H9 (cell line): Measurements from ENCODE around the gene VAV2. TPM values are rescaled to one million over a fixed set of nuclear protein-coding genes. Genes with fewer than 3 reads are reported as not detected.

ENCODE experiments used
- DNase-seq: peaks from one replicate; pipeline ENCODE4 v3.0.0-alpha.2; 2017
- H2AFZ ChIP-seq: one replicate; pipeline ENCODE4 v1.6.1; 2013; ENCODE audit warnings: mild to moderate bottlenecking, low read length, control low read depth, moderate library complexity
- H2AK5ac ChIP-seq: 2 replicates; pipeline ENCODE4 v1.6.1; 2013; ENCODE audit warnings: low read length, control low read depth, mixed read lengths; ENCODE audit not compliant: insufficient read length
- H2BK120ac ChIP-seq: one replicate; pipeline ENCODE4 v1.6.1; 2013; ENCODE audit warnings: low read depth, mild to moderate bottlenecking, low read length, control low read depth, inconsistent platforms; ENCODE audit not compliant: poor library complexity, severe bottlenecking
- H2BK12ac ChIP-seq: 2 replicates; pipeline ENCODE4 v1.6.1; 2013; ENCODE audit warnings: low read length, control low read depth, mixed read lengths, low read depth; ENCODE audit not compliant: insufficient read length
- H2BK15ac ChIP-seq: 2 replicates; pipeline ENCODE4 v1.6.1; 2013; ENCODE audit warnings: low read depth, low read length, control low read depth
- H2BK20ac ChIP-seq: one replicate; pipeline ENCODE4 v1.6.1; 2013; ENCODE audit warnings: low read depth, mild to moderate bottlenecking, low read length, control low read depth, inconsistent platforms; ENCODE audit not compliant: poor library complexity, severe bottlenecking
- H2BK5ac ChIP-seq: 2 replicates; pipeline ENCODE4 v1.6.1; 2013; ENCODE audit warnings: low read length, control low read depth, mixed read lengths; ENCODE audit not compliant: insufficient read length
- H3K14ac ChIP-seq: 2 replicates; pipeline ENCODE4 v1.6.1; 2013; ENCODE audit warnings: low read length, control low read depth; ENCODE audit not compliant: insufficient read depth
- H3K18ac ChIP-seq: 2 replicates; pipeline ENCODE4 v1.6.1; 2013; ENCODE audit warnings: low read depth, mild to moderate bottlenecking, mixed read lengths, low read length, control low read depth; ENCODE audit not compliant: insufficient read length
- H3K23ac ChIP-seq: 2 replicates; pipeline ENCODE4 v1.6.1; 2013; ENCODE audit warnings: low read length, control low read depth, mixed read lengths, low read depth; ENCODE audit not compliant: insufficient read length
- H3K23me2 ChIP-seq: 2 replicates; pipeline ENCODE4 v1.6.1; 2013; ENCODE audit warnings: low read depth, mild to moderate bottlenecking, mixed read lengths, low read length, control low read depth; ENCODE audit not compliant: insufficient read length, poor library complexity, severe bottlenecking
- H3K27ac ChIP-seq: 2 replicates; pipeline ENCODE4 v1.5.1; 2013; ENCODE audit warnings: low read length, control low read depth, mixed read lengths, low read depth; ENCODE audit not compliant: insufficient read length
- H3K27me3 ChIP-seq: 2 replicates; pipeline ENCODE4 v1.6.1; 2013; ENCODE audit warnings: low read length, control low read depth, inconsistent platforms; ENCODE audit not compliant: insufficient read depth
- H3K4ac ChIP-seq: 2 replicates; pipeline ENCODE4 v1.6.1; 2013; ENCODE audit warnings: low read depth, mild to moderate bottlenecking, control low read depth, inconsistent platforms, low read length, moderate library complexity
- H3K4me1 ChIP-seq: 2 replicates; pipeline ENCODE4 v1.6.1; 2013; ENCODE audit warnings: low read length, control low read depth, inconsistent platforms; ENCODE audit not compliant: insufficient read depth
- H3K4me2 ChIP-seq: 2 replicates; pipeline ENCODE4 v1.6.1; 2013; ENCODE audit warnings: low read length, control low read depth, mixed read lengths; ENCODE audit not compliant: insufficient read length, insufficient read depth
- H3K56ac ChIP-seq: 2 replicates; pipeline ENCODE4 v1.6.1; 2013; ENCODE audit warnings: low read depth, mild to moderate bottlenecking, mixed read lengths, low read length, control low read depth; ENCODE audit not compliant: insufficient read length
- H3K79me1 ChIP-seq: 2 replicates; pipeline ENCODE4 v1.6.1; 2013; ENCODE audit warnings: low read depth, mild to moderate bottlenecking, moderate library complexity, low read length, control low read depth, inconsistent platforms; ENCODE audit not compliant: insufficient read depth, poor library complexity, severe bottlenecking
- H3K79me2 ChIP-seq: 2 replicates; pipeline ENCODE4 v1.6.1; 2013; ENCODE audit warnings: low read length, control low read depth, inconsistent platforms; ENCODE audit not compliant: insufficient read depth
- H3K9ac ChIP-seq: 2 replicates; pipeline ENCODE4 v1.6.1; 2013; ENCODE audit warnings: low read length, control low read depth, mixed read lengths; ENCODE audit not compliant: insufficient read length; ENCODE audit errors: extremely low read depth
- H3K9me3 ChIP-seq: one replicate; pipeline ENCODE4 v1.6.1; 2013; ENCODE audit warnings: low read depth, low read length, inconsistent platforms; ENCODE audit not compliant: control insufficient read depth
- H3T11ph ChIP-seq: one replicate; pipeline ENCODE4 v1.6.1; 2013; ENCODE audit warnings: mild to moderate bottlenecking, low read length, control low read depth, inconsistent platforms
- H4K20me1 ChIP-seq: one replicate; pipeline ENCODE4 v1.6.1; 2013; ENCODE audit not compliant: control insufficient read depth, insufficient read length, insufficient read depth
- H4K5ac ChIP-seq: 2 replicates; pipeline ENCODE4 v1.6.1; 2013; ENCODE audit warnings: low read depth, mild to moderate bottlenecking, mixed read lengths, low read length, control low read depth; ENCODE audit not compliant: insufficient read length
- H4K8ac ChIP-seq: replicated peaks from 2 replicates; pipeline ENCODE4 v1.6.1; 2013; ENCODE audit warnings: low read length, control low read depth, mixed read lengths, low read depth; ENCODE audit not compliant: insufficient read length
- H4K91ac ChIP-seq: 2 replicates; pipeline ENCODE4 v1.6.1; 2013; ENCODE audit warnings: low read depth, mild to moderate bottlenecking, moderate library complexity, mixed read lengths, low read length, control low read depth; ENCODE audit not compliant: insufficient read length
- H3K27ac Mint-ChIP-seq, 3 experiments: 2 replicates in 2 of 3; 3 replicates in 1 of 3; pipeline ENCODE4 v1.8.0; 2020 to 2021; ENCODE audit warnings: mixed read lengths in 3 of 3, mild to moderate bottlenecking in 1 of 3, moderate library complexity in 1 of 3
- H3K27me3 Mint-ChIP-seq: 2 replicates; pipeline ENCODE4 v1.8.0; 2021; ENCODE audit warnings: low read depth, mild to moderate bottlenecking, moderate library complexity, mixed read lengths
- H3K36me3 Mint-ChIP-seq, 3 experiments: 2 replicates in 2 of 3; 3 replicates in 1 of 3; pipeline ENCODE4 v1.8.0; 2020 to 2021; ENCODE audit warnings: low read depth in 3 of 3, mixed read lengths in 3 of 3; ENCODE audit not compliant: insufficient read depth in 1 of 3
- H3K4me1 Mint-ChIP-seq, 2 experiments: 2 replicates each; pipeline ENCODE4 v1.8.0; 2020; ENCODE audit warnings: mixed read lengths in 2 of 2
- H3K4me3 Mint-ChIP-seq, 2 experiments: 2 replicates in 1 of 2; 3 replicates in 1 of 2; pipeline ENCODE4 v1.8.0; 2020 to 2021; ENCODE audit warnings: mild to moderate bottlenecking in 2 of 2, mixed read lengths in 2 of 2, moderate library complexity in 1 of 2
- H3K9me3 Mint-ChIP-seq, 2 experiments: 2 replicates in 1 of 2; 3 replicates in 1 of 2; pipeline ENCODE4 v1.8.0; 2020; ENCODE audit warnings: mild to moderate bottlenecking in 2 of 2, mixed read lengths in 2 of 2, moderate library complexity in 1 of 2
- CTCF ChIP-seq: fragments of 200-600 bp; sonication (generic); conservative IDR thresholded peaks from 3 replicates; pipeline ENCODE4 v1.8.0; 2021; ENCODE audit warnings: antibody characterized with exemption, mild to moderate bottlenecking
- WGBS: extraction: QIAGEN DNeasy Blood & Tissue Kit; methylation state at CpG from one replicate; pipeline ENCODE4 v1.1.7; 2013; ENCODE audit warnings: missing lambda C conversion rate, low lambda C conversion rate, mixed read lengths; ENCODE audit not compliant: insufficient read length; ENCODE audit errors: extremely low coverage; 5-methylcytosine and 5-hydroxymethylcytosine counted together
- total RNA-seq: library from RNA; stranded (reverse); gene quantifications from 2 replicates; pipeline ENCODE4 v1.2.1, GENCODE V29; 2021

VAV2 gene
- total RNA-seq, 1 experiment from 2014 or later = 58.7 TPM

- Histone ChIP-seq H2BK5ac (no peak overlapping the region), H3K23me2 (no peaks in the 10 kb centered on the region), H3K4me1 (no peaks in the 10 kb centered on the region; the same call in 1 of the 2 replicates), H3T11ph (no peak overlapping the region), H2BK12ac (no peak overlapping the region), H3K27ac (no peak overlapping the region), H2BK20ac (no peak overlapping the region), H3K14ac (peak overlapping the region; percentile 16; the same call in 1 of the 2 replicates), H3K56ac (no peak overlapping the region), H4K20me1 (no peaks in the 10 kb centered on the region), H4K5ac (no peak overlapping the region), H2BK120ac (no peak overlapping the region), H3K79me2 (0 out of 2 replicates have a peak, but pooled peaks cover 2% of the 10 kb centered on the region), H4K91ac (no peak overlapping the region), H3K4ac (no peak overlapping the region), H3K4me2 (no peak overlapping the region), H2AFZ (no peak overlapping the region), H3K9ac (no peak overlapping the region), H3K9me3 (no peaks in the 10 kb centered on the region), H3K27me3 (no peaks in the 10 kb centered on the region), H3K18ac (no peak overlapping the region), H3K79me1 (no peaks in the 10 kb centered on the region), H2AK5ac (no peak overlapping the region), H2BK15ac (peak overlapping the region; percentile 82; the same call in 1 of the 2 replicates), H4K8ac (no peak overlapping the region), H3K23ac (no peak overlapping the region)
- no CpG with 5 or more reads among the region's 24 CpGs for WGBS
- DNase-seq = no peak
- Mint-ChIP-seq H3K4me3 (no peak overlapping the region; a peak in 1 of 5 replicates), H3K36me3 (peaks cover 2 to 10% (median 8%) of the 10 kb centered on the region in 3 experiments; a peak in 4 of 7 replicates), H3K9me3 (no peaks in the 10 kb centered on the region; a peak in 2 of 5 replicates), H3K27ac (peak overlapping the region in 2 of 3 experiments; percentile 1 to 51; a peak in 3 of 7 replicates), H3K27me3 (peaks cover 1% of the 10 kb centered on the region), H3K4me1 (peaks cover 51 to 60% of the 10 kb centered on the region in 2 experiments)
- TF ChIP-seq CTCF = no peak
Observed at GRCh38 chr9:133889584-133890301, 102.4 kb downstream of the VAV2 start.
